Thyroid gland (tissue), 4 donors: ENCODE results near the gene FRAS1.

Experiments
- CTCF ChIP-seq, 6 experiments: fragments of 200-600 bp in 3 of 6; fragments of 450-650 bp in 3 of 6; sonication (generic) in 3 of 6; IDR thresholded peaks; one replicate each; pipeline ENCODE4 v1.5.1; 2016 to 2019; ENCODE audit warnings: antibody characterized with exemption in 6 of 6, mild to moderate bottlenecking in 2 of 6, inconsistent platforms in 1 of 6, moderate library complexity in 1 of 6
- POLR2A ChIP-seq, 2 donors: fragments of 450-650 bp; IDR thresholded peaks; one replicate each; pipeline ENCODE4 v1.6.1; 2017; ENCODE audit warnings: antibody characterized with exemption in 2 of 2, mild to moderate bottlenecking in 2 of 2, moderate library complexity in 1 of 2

GRCh38 chr4:78459327-78459726 lies 402.2 kb downstream of the FRAS1 start:
- no peak for TF ChIP-seq POLR2A (IDR thresholded peaks at IDR 0.05)
- TF ChIP-seq CTCF (IDR thresholded peaks at IDR 0.05), result no peak
